GM18505 (cell line): ENCODE measurements around the gene SULT1C3.

Experiments
- ATAC-seq: cut with Tn5 transposase; IDR thresholded peaks from one replicate; pipeline ENCODE4 v1.9.1; 2021; ENCODE audit not compliant: unreplicated experiment
- POLR2A ChIP-seq: IDR thresholded peaks from 4 replicates; pipeline ENCODE4 v1.6.1; 2011; ENCODE audit warnings: borderline replicate concordance; ENCODE audit not compliant: insufficient read depth, insufficient read length; ENCODE audit errors: extremely low read depth

Gene SULT1C3

DNA sequence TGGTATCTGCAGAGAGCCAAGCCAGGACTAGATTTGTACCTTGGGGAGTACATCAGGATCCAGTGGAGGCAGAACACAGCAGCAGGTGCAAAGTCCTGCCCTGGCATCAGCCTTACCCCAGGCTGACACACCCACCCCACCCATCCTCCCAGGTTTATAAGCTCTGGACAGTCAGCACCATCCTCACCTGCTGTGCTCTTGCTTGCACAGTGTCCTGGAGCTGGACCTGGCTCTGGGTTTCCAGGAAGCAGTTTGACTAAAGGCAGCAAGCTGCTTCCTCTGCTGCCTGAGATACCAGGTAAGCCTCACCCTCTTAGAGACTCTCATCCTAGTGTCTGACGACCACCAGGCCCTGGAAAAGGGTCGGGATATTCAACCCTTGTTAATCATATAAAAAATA, at the start of gene SULT1C3:
TSS of gene SULT1C3 (plus strand) at position 183 of the 400 bp plus-strand sequence. CDS start 7,227 bp downstream, outside the sequence.
- no peak for TF ChIP-seq POLR2A

DNA sequence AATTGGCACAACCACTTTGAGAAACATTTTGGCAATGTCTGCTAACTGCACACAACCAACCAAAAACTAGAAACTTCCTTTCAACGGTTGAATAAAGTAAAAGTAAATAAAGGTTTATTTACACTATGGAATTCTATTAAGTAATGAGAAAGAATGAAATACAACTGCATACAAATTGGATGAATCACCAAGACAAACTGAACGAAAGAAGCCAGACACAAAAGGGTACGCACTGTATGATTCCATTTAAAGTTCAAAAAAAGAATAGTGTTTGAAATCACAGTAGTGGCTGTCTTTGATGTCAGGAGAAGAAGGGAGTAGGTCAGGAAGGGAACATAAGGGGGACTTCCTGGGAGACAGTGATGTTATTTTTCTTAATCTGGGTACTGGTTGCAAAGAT, 46.5 kb upstream of the SULT1C3 start:
- TF ChIP-seq POLR2A, result no peak
- ATAC-seq, result no peak

More for the DNA sequence above, at the start of gene SULT1C3:
- no peak for ATAC-seq

- ATAC-seq, result no peak
- no peak for TF ChIP-seq POLR2A
These were observed 45.2 kb upstream of the SULT1C3 start for GRCh38 chr2:108194409-108195132.

GRCh38 chr2:108195133-108195439, 44.7 kb upstream of the SULT1C3 start:
- ATAC-seq, result no peak
- no peak for TF ChIP-seq POLR2A

- TF ChIP-seq POLR2A, result no peak
- ATAC-seq, result no peak
These were observed 40.0 kb upstream of the SULT1C3 start for GRCh38 chr2:108199726-108200125.

DNA sequence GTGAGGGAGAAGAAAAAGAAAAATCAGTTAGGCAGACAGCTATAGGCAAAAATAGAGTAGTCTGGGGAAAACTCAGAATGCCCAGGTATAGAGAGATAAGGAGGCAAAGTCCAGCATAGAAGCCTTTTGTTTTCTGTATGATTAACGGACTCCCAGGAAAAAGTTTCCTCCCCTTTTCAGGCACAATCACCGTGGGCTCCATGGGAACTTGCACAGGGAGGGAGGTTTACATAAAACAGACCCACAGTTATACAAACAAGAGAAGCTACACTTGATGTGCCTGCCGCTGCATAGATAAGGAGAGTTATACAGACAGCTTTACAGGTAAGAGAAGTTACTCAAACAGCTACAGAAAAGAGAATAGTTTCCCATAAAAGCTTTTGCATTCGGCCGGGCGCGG, 39.2 kb upstream of the SULT1C3 start:
- no peak for TF ChIP-seq POLR2A
- no peak for ATAC-seq

- ATAC-seq, result no peak
- TF ChIP-seq POLR2A, result no peak
These were observed 27.1 kb upstream of the SULT1C3 start for GRCh38 chr2:108212671-108213070.

DNA sequence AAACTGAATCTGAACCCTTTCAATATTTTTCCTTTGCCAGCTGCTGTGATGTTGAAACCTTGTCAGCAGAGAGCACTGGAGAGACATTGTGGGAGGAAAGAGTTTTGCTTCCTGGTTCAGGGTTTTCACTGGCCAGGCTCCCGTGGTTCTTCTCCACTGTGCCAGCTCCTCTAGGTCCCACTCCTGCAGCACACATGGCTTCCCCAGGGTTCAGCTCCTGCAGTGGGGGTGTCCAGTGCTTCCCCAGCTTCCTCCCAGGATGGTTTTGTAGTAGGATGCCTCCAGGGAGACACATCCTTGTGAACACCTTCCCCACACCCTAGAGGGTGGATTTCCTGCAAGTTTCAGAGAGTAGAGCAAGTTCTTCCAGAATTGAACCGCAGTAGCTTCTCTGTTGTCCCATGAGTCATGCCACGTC, 24.0 kb upstream of the SULT1C3 start:
- TF ChIP-seq POLR2A, result no peak

DNA sequence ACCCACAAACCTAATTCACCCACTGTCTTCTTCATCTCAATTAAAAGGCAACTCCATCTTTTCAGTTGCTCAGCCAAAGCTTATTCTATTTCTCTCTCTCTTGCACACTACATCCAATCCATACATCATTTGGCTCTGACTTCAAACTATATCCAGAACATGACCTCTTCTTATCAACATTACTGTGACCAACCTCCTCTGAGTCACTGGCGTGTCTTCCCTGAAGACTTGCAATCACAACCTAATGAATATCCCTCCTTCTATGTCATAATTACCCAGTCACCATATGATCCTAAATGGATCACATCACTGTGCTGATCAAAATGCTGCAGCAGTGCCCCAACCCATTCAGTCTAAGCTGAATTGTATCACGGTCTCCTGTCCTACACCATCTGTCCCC, 22.6 kb upstream of the SULT1C3 start:
- no peak for ATAC-seq
- TF ChIP-seq POLR2A, result no peak

More for the DNA sequence above, 24.0 kb upstream of the SULT1C3 start:
- no peak for ATAC-seq

GRCh38 chr2:108219688-108220087, 20.1 kb upstream of the SULT1C3 start:
- no peak for TF ChIP-seq POLR2A
- no peak for ATAC-seq

- no peak for TF ChIP-seq POLR2A
- no peak for ATAC-seq
These were observed 19.6 kb upstream of the SULT1C3 start for GRCh38 chr2:108220191-108220590.

- no peak for ATAC-seq
- no peak for TF ChIP-seq POLR2A
These were observed 18.7 kb upstream of the SULT1C3 start for GRCh38 chr2:108220942-108221541.

DNA sequence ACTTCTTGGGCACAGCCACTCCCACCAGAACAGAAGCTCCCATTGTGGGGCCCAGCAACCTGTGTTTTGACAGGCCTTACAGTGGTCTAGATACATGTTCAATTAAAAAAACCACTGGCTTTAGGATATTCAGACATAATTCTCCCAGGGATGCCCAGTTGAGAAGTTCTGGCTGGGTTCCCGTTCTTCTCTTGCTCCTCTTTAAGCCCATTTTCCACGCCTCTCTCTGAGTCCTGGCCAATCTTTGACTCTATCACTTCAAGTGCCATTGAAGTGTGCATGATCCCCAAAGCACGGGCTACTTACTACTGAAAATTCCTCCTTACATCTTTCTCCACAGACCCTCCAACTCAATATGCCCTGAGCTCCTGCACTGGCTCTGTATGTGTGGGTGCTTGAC, 17.5 kb upstream of the SULT1C3 start:
- no peak for ATAC-seq
- no peak for TF ChIP-seq POLR2A

DNA sequence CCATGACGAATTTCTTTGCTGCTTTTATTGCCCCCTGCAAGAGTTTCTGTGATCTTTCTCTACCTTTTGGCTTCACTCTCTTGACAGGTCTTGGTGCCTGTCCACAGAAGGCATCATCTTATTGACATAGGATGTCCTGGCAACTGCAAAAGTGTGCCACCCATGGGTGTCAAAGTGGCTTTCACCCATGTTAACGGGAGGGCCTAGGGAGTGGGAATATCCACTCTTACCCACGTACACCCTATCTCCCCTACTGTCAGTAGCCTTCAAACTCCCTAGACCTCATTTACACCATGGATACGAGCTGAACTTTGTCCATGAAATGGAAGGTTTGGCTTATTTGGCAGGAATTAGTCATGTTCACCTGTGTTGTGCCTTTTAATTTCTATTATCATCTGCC, 16.2 kb upstream of the SULT1C3 start:
- no peak for ATAC-seq
- TF ChIP-seq POLR2A, result no peak
